ENCODE measurements around the gene B3GNT7.

GRCh38 chr2:231396058-231396821 is 730 bp downstream of the B3GNT7 start:
- TF ChIP-seq CTCF (IDR thresholded peaks at IDR 0.05 in 8 of 11, conservative IDR thresholded peaks at IDR 0.05 in 3 of 11) (no peak), POLR2A (IDR thresholded peaks at IDR 0.05) (no peak)

All from spleen (tissue), 7 donors.